CD4-positive, alpha-beta T cell (primary cell): ENCODE data around the gene STYXL2. TPM values are rescaled to one million over a fixed set of nuclear protein-coding genes. Genes with fewer than 3 reads are reported as not detected.

Experiments
- ATAC-seq: fragments of 200-7000 bp; cut with Tn5 transposase; one replicate; pipeline ENCODE4 v1.10.0; 2022; ENCODE audit warnings: mild to moderate bottlenecking; ENCODE audit not compliant: poor library complexity
- CTCF ChIA-PET: fragments of 350-600 bp; sonication (Branson Sonifier 250); formaldehyde crosslinking; loops from one replicate; lab custom pipeline; 2021; ENCODE audit warnings: antibody characterized with exemption, inconsistent platforms; lab: Charles Lee
- POLR2A ChIA-PET: fragments of 350-600 bp; sonication (Branson Sonifier 250); formaldehyde crosslinking; loops from one replicate; lab custom pipeline; 2021; ENCODE audit warnings: antibody characterized with exemption, inconsistent platforms; lab: Charles Lee
- DNase-seq, 14 experiments: peaks; one replicate each; pipeline ENCODE4 v3.0.0-alpha.2; 2013 to 2020; ENCODE audit warnings: mixed read lengths in 2 of 14
- H3K27ac ChIP-seq, 2 donors: one replicate each; pipeline versions ENCODE4 v1.5.1 to v1.7.0; 2013; ENCODE audit warnings: low read length in 2 of 2, low read depth in 1 of 2, mild to moderate bottlenecking in 1 of 2
- H3K27me3 ChIP-seq, 2 experiments: 1 replicate in 1 of 2; 2 replicates in 1 of 2; pipeline versions ENCODE4 v1.6.1 to v1.7.0; 2013; ENCODE audit warnings: low read length in 2 of 2, control low read depth in 1 of 2, mild to moderate bottlenecking in 1 of 2, moderate library complexity in 1 of 2; ENCODE audit not compliant: insufficient read depth in 2 of 2, control insufficient read depth in 1 of 2
- H3K36me3 ChIP-seq: one replicate; pipeline ENCODE4 v1.6.1; 2013; ENCODE audit warnings: low read length, control low read depth; ENCODE audit not compliant: insufficient read depth
- H3K4me1 ChIP-seq: one replicate; pipeline ENCODE4 v1.6.1; 2013; ENCODE audit warnings: low read length, control low read depth; ENCODE audit not compliant: insufficient read depth
- H3K4me3 ChIP-seq: one replicate; pipeline ENCODE4 v1.5.1; 2013; ENCODE audit warnings: mild to moderate bottlenecking, low read length, moderate library complexity
- H3K9me3 ChIP-seq, 2 experiments: 1 replicate in 1 of 2; 2 replicates in 1 of 2; pipeline versions ENCODE4 v1.6.1 to v1.7.0; 2013; ENCODE audit warnings: low read length in 2 of 2, mild to moderate bottlenecking in 2 of 2, control low read depth in 1 of 2, moderate library complexity in 1 of 2; ENCODE audit not compliant: control insufficient read depth in 1 of 2, insufficient read depth in 1 of 2
- H3K27ac Mint-ChIP-seq: one replicate; pipeline ENCODE4 v1.8.0; 2020; ENCODE audit warnings: mixed read lengths
- H3K27me3 Mint-ChIP-seq: one replicate; pipeline ENCODE4 v1.8.0; 2021; ENCODE audit warnings: mixed read lengths
- H3K36me3 Mint-ChIP-seq: one replicate; pipeline ENCODE4 v1.8.0; 2021; ENCODE audit warnings: low read depth, mixed read lengths
- H3K4me1 Mint-ChIP-seq: one replicate; pipeline ENCODE4 v1.8.0; 2021; ENCODE audit warnings: low read depth, mixed read lengths
- H3K4me3 Mint-ChIP-seq: one replicate; pipeline ENCODE4 v1.8.0; 2020; ENCODE audit warnings: mild to moderate bottlenecking, mixed read lengths
- H3K9me3 Mint-ChIP-seq: one replicate; pipeline ENCODE4 v1.8.0; 2020; ENCODE audit warnings: mixed read lengths
- intact Hi-C, 2 experiments: fragments of 100-400 bp; cut with DNase I in 1 of 2; cut with micrococcal nuclease in 1 of 2; formaldehyde crosslinking; loops; one replicate each; pipeline versions ENCODE4 v1.15.1 to v1.9.0; 2023 to 2025; cut with DNase I, micrococcal nuclease
- total RNA-seq, 174 experiments: library from RNA in 2 of 174; stranded (reverse) in 2 of 174; gene quantifications; one replicate each; pipeline ENCODE4 v1.2.3 and lab custom pipeline; 2021 to 2026
- TF ChIP-seq, protein P1 (sequence below): fragments of 200-600 bp; IDR thresholded peaks from one replicate; pipeline ENCODE4 v1.8.0; 2022; ENCODE audit warnings: antibody characterized with exemption, mild to moderate bottlenecking

Gene STYXL2
- total RNA-seq, 2 experiments from 2014 or later: not detected

DNA sequence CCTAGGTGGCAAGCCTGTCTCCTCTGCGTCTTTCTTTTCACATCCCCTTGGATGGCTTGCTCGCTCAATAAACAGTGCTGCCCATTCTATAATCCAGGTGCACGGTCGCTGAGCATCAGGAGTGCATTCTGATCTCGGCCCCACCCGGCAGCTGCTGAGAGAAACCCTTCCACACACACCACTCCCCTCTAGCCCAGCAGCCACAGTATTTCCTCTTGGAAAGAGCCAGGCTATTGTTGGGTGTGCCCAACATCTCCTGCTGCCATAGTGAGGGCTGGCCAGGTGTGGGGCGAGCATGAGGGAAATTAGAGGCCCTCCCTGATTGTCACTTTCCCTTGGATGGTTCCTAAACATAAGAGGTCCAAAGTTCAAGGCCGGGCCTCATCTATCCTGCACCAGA is 28.4 kb upstream of the STYXL2 start:
- H3K9me3 Mint-ChIP-seq: no peaks in the 10 kb centered on the region
- Histone ChIP-seq H3K9me3 (no peaks in the 10 kb centered on the region), H3K4me3 (no peak overlapping the region), H3K27ac (no peak overlapping the region), H3K27me3 (no peaks in the 10 kb centered on the region), H3K4me1 (peaks cover 6% of the 10 kb centered on the region), H3K36me3 (no peaks in the 10 kb centered on the region)
- H3K36me3 Mint-ChIP-seq: peaks cover 19% of the 10 kb centered on the region
- TF ChIP-seq, protein P1, sequence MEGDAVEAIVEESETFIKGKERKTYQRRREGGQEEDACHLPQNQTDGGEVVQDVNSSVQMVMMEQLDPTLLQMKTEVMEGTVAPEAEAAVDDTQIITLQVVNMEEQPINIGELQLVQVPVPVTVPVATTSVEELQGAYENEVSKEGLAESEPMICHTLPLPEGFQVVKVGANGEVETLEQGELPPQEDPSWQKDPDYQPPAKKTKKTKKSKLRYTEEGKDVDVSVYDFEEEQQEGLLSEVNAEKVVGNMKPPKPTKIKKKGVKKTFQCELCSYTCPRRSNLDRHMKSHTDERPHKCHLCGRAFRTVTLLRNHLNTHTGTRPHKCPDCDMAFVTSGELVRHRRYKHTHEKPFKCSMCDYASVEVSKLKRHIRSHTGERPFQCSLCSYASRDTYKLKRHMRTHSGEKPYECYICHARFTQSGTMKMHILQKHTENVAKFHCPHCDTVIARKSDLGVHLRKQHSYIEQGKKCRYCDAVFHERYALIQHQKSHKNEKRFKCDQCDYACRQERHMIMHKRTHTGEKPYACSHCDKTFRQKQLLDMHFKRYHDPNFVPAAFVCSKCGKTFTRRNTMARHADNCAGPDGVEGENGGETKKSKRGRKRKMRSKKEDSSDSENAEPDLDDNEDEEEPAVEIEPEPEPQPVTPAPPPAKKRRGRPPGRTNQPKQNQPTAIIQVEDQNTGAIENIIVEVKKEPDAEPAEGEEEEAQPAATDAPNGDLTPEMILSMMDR: no peak
- ATAC-seq (no peak), DNase-seq (no peak)
- H3K27me3 Mint-ChIP-seq: no peaks in the 10 kb centered on the region
- no peaks in the 10 kb centered on the region for H3K4me1 Mint-ChIP-seq
- ChIA-PET POLR2A (no interaction called here), CTCF (interaction anchor here (1.5 to 1.8 kb wide), 3 partner anchors 56 to 155 kb away, joined by 4 to 6 read pairs (median 4); no protein-coding TSS in a partner anchor)
- no peak overlapping the region for H3K27ac Mint-ChIP-seq
- no peak overlapping the region for H3K4me3 Mint-ChIP-seq
- intact Hi-C loops: loop anchor here in 1 of 2 experiments (5.0 to 10.0 kb wide), 4 partner anchors 202 to 492 kb away; no protein-coding TSS in a partner anchor

DNA sequence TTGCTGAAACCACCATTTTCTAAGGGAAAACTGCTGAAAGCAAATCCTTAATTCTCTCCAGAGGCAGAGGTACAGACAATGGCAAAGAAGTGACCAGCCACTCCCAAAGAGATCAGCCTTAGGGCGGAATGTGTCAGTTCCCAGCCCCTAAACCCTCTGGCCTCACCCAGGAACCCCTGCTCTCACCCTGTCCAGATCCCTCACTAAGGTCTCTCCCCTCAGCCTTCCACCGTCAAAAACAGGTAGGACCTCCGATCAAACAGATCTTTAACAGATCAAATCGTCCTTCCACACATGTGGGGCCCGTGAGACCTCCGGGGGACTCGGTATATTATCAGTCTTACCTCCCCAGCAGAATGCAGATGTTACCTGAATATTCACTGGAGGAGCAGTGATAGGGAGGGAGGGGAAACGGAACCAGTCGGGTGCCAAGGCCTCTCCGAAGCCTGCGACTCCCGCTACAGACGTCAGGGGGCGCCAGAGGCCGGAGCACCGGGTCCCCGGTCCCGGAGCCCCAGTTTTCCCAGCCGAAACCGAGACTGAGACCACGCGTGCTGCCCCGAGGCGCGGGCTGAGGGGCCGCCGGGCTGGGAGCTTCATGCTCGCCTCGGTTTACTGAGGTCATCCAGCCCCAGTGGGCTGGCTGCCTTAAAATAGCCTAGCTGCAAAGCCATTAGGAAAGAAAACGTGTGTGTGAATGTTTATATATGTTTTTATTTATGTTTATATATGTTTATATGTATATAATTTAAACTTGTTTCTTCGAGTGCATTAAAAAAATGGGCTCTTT is 27.3 kb upstream of the STYXL2 start:
- ATAC-seq (peak; percentile 98), DNase-seq (peak; percentile 53 to 89 (median 79))
- ChIA-PET POLR2A (interaction anchor here (1.0 to 1.1 kb wide), 2 partner anchors 54 to 154 kb away, joined by 3 to 6 read pairs; partner anchors contain the start of gene POU2F1), CTCF (interaction anchor here (0.8 to 1.8 kb wide), 6 partner anchors 8 to 156 kb away, joined by 3 to 6 read pairs (median 3); no protein-coding TSS in a partner anchor)
- no peak overlapping the region for H3K27ac ChIP-seq
- Mint-ChIP-seq H3K36me3 (peaks cover 21% of the 10 kb centered on the region), H3K4me1 (no peaks in the 10 kb centered on the region), H3K27ac (no peak overlapping the region), H3K9me3 (no peaks in the 10 kb centered on the region), H3K27me3 (no peaks in the 10 kb centered on the region), H3K4me3 (no peak overlapping the region)
- H3K4me3 ChIP-seq: peak overlapping the region; percentile 15
- no peaks in the 10 kb centered on the region for H3K9me3 ChIP-seq
- intact Hi-C loops: loop anchor here (1.0 to 10.0 kb wide), 10 partner anchors 55 to 491 kb away; partner anchors contain the start of gene POU2F1 (in 1 of the 2)
- H3K4me1 ChIP-seq: peaks cover 6% of the 10 kb centered on the region
- no peaks in the 10 kb centered on the region for H3K27me3 ChIP-seq
- TF ChIP-seq, protein P1: peak; percentile 96
- no peaks in the 10 kb centered on the region for H3K36me3 ChIP-seq

DNA sequence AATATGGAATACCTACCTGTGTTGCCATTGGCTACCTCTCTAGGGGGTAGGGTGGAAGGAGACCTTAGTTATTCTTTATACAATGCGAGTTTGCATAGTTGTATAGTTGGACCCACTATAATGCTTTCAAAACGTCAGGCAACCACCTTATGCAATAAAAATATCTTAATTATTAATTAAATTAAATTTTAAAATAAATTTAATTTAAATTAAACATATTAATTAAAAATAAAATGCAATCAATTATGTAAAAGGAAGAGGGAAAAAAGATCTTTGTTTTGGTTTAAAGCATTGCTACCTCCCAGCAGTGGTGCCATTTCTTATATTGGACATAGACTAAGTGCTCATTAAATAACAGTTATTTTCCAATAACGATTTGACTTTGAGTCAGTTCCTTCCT is 26.0 kb upstream of the STYXL2 start:
- Histone ChIP-seq H3K36me3 (no peaks in the 10 kb centered on the region), H3K4me3 (no peak overlapping the region), H3K4me1 (peaks cover 6% of the 10 kb centered on the region), H3K9me3 (no peaks in the 10 kb centered on the region), H3K27ac (no peak overlapping the region), H3K27me3 (no peaks in the 10 kb centered on the region)
- Mint-ChIP-seq H3K4me3 (no peak overlapping the region), H3K9me3 (no peaks in the 10 kb centered on the region), H3K36me3 (peaks cover 20% of the 10 kb centered on the region), H3K4me1 (no peaks in the 10 kb centered on the region), H3K27me3 (no peaks in the 10 kb centered on the region), H3K27ac (no peak overlapping the region)
- TF ChIP-seq, protein P1: no peak
- intact Hi-C loops: loop anchor here (2.0 to 10.0 kb wide), 7 partner anchors 153 to 489 kb away; partner anchors contain the start of gene POU2F1 (in 1 of the 2)
- no peak for ATAC-seq
- DNase-seq: no peak
- CTCF ChIA-PET: no interaction called here
- POLR2A ChIA-PET: no interaction called here
